Measurements from ENCODE around the gene EEIG2.
"Not testable (repeated sequence)": the region's sequence is repeated elsewhere in the genome, so short reads cannot be mapped to it uniquely, and the experiment has no call there.

Gene EEIG2

DNA sequence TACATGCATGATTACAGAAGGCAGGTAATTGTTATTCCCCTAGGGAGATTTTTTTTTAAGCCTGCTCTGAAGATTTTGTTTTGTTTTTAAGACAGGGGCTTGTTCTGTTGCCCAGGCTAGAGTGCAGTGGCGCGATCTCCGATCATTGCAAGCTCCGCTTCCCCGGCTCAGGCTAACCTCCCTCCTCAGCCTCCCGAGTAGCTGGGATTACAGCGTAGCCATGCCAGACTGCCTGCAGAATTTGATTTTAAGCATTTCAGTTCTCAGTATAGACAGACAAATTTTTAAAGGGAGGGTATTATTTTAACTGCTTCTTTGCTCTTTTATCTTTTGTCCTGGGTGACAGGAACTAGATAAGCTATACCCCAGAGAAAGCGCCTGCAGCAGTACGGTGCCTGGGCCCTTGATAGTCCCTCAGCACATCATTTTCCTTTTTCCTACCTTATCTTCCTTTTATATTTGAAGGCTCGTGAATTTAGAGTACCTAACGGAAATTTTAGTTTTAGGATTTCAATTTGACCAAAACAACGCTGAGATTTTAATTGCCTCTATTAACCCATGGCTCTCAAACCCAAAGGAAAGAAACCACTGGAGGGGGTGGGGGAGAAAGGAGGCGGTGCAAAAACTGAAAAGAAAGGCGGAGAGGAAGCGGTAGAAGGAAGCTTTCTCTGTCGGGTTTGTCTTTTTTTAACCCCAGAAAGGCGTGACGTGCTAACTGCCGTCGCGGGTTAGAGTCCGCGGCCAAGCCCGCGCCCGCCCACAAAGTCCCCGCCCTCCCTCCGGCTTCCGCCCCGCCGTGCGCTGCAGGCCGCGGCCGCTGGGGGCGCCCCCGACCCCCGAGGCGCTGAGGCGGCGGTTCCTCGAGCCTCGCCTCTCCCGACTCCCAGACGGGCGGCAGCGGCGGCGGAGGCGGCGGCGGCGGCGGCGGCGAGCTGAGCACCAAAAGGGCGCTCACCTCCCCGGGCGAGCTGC, at the start of gene EEIG2:
Gene EEIG2 (plus strand): TSS at position 886 of the 972 bp plus-strand sequence. CDS start 329 bp downstream, outside the sequence.
- peaks cover 34% of the 10 kb centered on the region for H3K4me1 ChIP-seq
- in situ Hi-C loops (cut with MboI; ENCODE audit: low sequenced_read_pairs), result no loop called here
- no peaks in the 10 kb centered on the region for H3K9me3 ChIP-seq

DNA sequence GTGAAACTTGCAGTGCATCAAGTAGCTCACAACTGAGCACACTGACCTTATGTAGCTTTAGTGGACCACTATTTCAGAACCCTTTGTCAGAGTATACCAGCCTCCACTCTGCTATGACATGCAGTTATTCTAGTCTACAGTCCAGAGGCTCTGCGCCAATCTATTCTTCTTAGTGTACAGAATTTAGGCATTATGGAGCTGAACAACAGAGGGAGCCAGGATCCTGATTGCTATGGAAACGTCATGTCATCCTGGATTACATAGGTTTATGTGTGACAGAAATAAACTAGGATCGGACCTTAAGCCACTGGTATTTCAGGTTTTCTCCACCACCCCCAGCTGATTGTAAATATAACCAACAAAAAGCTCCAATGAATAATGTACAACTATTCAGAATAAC, 48.1 kb upstream of the EEIG2 start:
- in situ Hi-C loops (cut with MboI; ENCODE audit: low sequenced_read_pairs), result no loop called here
- no peaks in the 10 kb centered on the region for H3K27me3 ChIP-seq (ENCODE audit: low read depth)
- no peak for DNase-seq (ENCODE audit: low spot score in 2 of 2)
- H3K4me3 ChIP-seq, result no peak overlapping the region
- no peaks in the 10 kb centered on the region for H3K9me3 ChIP-seq
- H3K36me3 ChIP-seq (replicated peaks), result no peaks in the 10 kb centered on the region
- H3K4me1 ChIP-seq, result peaks cover 4% of the 10 kb centered on the region

More for the DNA sequence above, at the start of gene EEIG2:
- Histone ChIP-seq H3K36me3 (replicated peaks) (no peaks in the 10 kb centered on the region), H3K4me3 (peak within 1 kb of the TSS; percentile 53), H3K27me3 (ENCODE audit: low read depth) (no peaks in the 10 kb centered on the region)
- peak; percentile 91 to 94 for DNase-seq (ENCODE audit: low spot score in 2 of 2)

- no peaks in the 10 kb centered on the region for H3K36me3 ChIP-seq (replicated peaks)
- H3K4me3 ChIP-seq, result no peak overlapping the region
- no peaks in the 10 kb centered on the region for H3K27me3 ChIP-seq (ENCODE audit: low read depth)
- DNase-seq (ENCODE audit: low spot score in 2 of 2), result peak in 1 of 2 experiments; percentile 55
- in situ Hi-C loops (cut with MboI; ENCODE audit: low sequenced_read_pairs), result no loop called here
- H3K9me3 ChIP-seq, result no peaks in the 10 kb centered on the region
- H3K4me1 ChIP-seq, result peaks cover 10% of the 10 kb centered on the region
Measured at GRCh38 chr1:108512239-108513043, 47.5 kb upstream of the EEIG2 start.

- H3K27me3 ChIP-seq (ENCODE audit: low read depth), result no peaks in the 10 kb centered on the region
- peaks cover 16% of the 10 kb centered on the region for H3K4me1 ChIP-seq
- in situ Hi-C loops (cut with MboI; ENCODE audit: low sequenced_read_pairs), result no loop called here
- no peak for DNase-seq (ENCODE audit: low spot score in 2 of 2)
- no peaks in the 10 kb centered on the region for H3K36me3 ChIP-seq (replicated peaks)
- no peaks in the 10 kb centered on the region for H3K9me3 ChIP-seq
- no peak overlapping the region for H3K4me3 ChIP-seq
Measured at GRCh38 chr1:108513044-108513415, 46.9 kb upstream of the EEIG2 start.

DNA sequence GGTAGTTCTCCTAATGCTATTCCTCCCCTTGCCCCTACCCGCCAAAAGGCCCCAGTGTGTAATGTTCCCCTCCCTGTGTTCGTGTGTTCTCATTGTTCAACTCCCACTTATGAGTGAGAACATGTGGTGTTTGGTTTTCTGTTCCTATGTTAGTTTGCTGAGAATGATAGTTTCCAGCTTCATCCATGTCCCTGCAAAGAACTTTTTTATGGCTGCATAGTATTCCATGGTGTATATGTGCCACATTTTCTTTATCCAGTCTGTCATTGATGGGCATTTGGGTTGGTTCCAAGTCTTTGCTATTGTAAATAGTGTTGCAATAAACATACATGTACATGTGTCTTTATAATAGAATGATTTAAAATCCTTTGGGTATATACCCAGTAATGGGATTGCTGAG, 46.0 kb upstream of the EEIG2 start:
- DNase-seq (ENCODE audit: low spot score in 2 of 2); H3K9me3 ChIP-seq; in situ Hi-C loops (cut with MboI; ENCODE audit: low sequenced_read_pairs); H3K36me3 ChIP-seq (replicated peaks); H3K27me3 ChIP-seq (ENCODE audit: low read depth); H3K4me3 ChIP-seq: not testable (repeated sequence)
- peaks cover 20% of the 10 kb centered on the region for H3K4me1 ChIP-seq

DNA sequence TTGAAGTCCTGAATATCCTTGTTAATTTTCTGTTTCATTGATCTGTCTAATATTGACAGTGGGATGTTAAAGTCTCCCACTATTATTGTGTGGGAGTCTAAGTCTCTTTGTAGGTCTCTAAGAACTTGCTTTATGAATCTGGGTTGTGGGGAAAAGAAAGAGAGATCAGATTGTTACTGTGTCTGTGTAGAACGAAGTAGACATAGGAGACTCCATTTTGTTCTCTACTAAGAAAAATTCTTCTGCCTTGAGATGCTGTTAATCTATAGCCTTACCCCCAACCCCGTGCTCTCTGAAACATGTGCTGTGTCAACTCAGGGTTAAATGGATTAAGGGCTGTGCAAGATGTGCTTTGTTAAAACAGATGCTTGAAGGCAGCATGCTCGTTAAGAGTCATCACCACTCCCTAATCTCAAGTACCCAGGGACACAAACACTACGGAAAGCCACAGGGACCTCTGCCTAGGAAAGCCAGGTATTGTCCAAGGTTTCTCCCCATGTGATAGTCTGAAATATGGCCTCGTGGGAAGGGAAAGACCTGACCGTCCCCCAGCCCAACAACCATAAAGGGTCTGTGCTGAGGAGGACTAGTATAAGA, 42.5 kb upstream of the EEIG2 start:
- H3K4me3 ChIP-seq; in situ Hi-C loops (cut with MboI; ENCODE audit: low sequenced_read_pairs); H3K9me3 ChIP-seq; DNase-seq (ENCODE audit: low spot score in 2 of 2); H3K27me3 ChIP-seq (ENCODE audit: low read depth); H3K36me3 ChIP-seq (replicated peaks): not testable (repeated sequence)
- peaks cover 20% of the 10 kb centered on the region for H3K4me1 ChIP-seq

- Histone ChIP-seq H3K4me3 (no peak overlapping the region), H3K27me3 (ENCODE audit: low read depth) (no peaks in the 10 kb centered on the region), H3K36me3 (replicated peaks) (no peaks in the 10 kb centered on the region), H3K9me3 (no peaks in the 10 kb centered on the region), H3K4me1 (peaks cover 15% of the 10 kb centered on the region)
- DNase-seq (ENCODE audit: low spot score in 2 of 2), result no peak
- in situ Hi-C loops (cut with MboI; ENCODE audit: low sequenced_read_pairs), result no loop called here
Measured at GRCh38 chr1:108521990-108522393, 37.9 kb upstream of the EEIG2 start.

DNA sequence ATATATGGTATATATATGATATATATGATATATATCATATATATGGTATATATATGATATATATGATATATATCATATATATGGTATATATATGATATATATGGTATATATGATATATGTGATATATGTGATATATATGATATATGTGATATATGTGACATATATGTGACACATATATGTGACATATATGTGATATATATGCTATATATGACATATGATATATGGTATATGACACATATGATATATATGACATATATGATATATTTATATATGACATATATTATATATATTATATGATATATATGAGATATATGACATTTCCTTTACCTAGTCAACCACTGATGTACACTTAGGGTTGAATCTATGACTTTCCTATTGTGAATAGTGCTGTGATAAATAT, 36.1 kb upstream of the EEIG2 start:
- Histone ChIP-seq H3K4me1 (no peaks in the 10 kb centered on the region), H3K9me3 (no peaks in the 10 kb centered on the region), H3K4me3 (no peak overlapping the region), H3K36me3 (replicated peaks) (no peaks in the 10 kb centered on the region), H3K27me3 (ENCODE audit: low read depth) (no peaks in the 10 kb centered on the region)
- no peak for DNase-seq (ENCODE audit: low spot score in 2 of 2)
- in situ Hi-C loops (cut with MboI; ENCODE audit: low sequenced_read_pairs), result no loop called here

DNA sequence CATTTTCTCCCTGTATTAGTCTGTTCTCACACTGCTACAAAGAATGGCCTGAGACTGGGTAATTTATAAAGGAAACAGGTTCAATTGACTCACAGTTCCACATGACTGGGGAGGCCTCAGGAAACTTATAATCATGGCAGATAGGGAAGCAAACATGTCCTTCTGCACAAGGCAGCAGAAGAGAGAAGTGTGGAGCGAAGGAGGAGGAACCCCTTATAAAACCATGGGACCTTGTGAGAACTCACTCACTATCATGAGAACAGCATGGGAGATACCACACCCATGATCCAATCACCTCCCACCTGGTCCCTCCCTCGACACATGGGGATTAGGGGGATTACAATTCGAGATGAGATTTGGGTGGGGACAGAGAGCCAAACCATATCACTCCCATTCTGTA, 35.2 kb upstream of the EEIG2 start:
- Histone ChIP-seq H3K9me3 (no peaks in the 10 kb centered on the region), H3K4me1 (no peaks in the 10 kb centered on the region), H3K36me3 (replicated peaks) (no peaks in the 10 kb centered on the region), H3K4me3 (no peak overlapping the region), H3K27me3 (ENCODE audit: low read depth) (no peaks in the 10 kb centered on the region)
- in situ Hi-C loops (cut with MboI; ENCODE audit: low sequenced_read_pairs), result no loop called here
- no peak for DNase-seq (ENCODE audit: low spot score in 2 of 2)

DNA sequence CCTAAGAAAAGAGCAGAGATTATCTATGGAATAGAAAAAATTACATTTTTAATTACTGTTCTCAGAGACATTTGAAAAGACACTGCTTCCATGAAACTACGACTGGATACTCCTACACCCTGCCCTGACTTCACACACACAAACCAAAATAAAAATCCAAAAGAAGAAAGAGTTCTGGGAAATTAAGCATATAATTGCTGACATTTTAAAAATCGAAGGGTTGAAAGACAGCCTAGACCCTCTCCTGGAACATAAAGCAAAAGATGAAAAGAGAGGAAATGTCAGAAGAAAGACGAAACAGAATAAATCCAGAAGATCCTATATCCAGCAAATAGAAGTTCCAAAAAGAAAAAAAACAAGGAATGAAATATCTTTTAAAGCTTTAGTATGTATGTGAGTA, 32.8 kb upstream of the EEIG2 start:
- H3K36me3 ChIP-seq (replicated peaks), result no peaks in the 10 kb centered on the region
- no peak overlapping the region for H3K4me3 ChIP-seq
- no peaks in the 10 kb centered on the region for H3K9me3 ChIP-seq
- H3K4me1 ChIP-seq, result no peaks in the 10 kb centered on the region
- DNase-seq (ENCODE audit: low spot score in 2 of 2), result no peak
- in situ Hi-C loops (cut with MboI; ENCODE audit: low sequenced_read_pairs), result no loop called here
- no peaks in the 10 kb centered on the region for H3K27me3 ChIP-seq (ENCODE audit: low read depth)

DNA sequence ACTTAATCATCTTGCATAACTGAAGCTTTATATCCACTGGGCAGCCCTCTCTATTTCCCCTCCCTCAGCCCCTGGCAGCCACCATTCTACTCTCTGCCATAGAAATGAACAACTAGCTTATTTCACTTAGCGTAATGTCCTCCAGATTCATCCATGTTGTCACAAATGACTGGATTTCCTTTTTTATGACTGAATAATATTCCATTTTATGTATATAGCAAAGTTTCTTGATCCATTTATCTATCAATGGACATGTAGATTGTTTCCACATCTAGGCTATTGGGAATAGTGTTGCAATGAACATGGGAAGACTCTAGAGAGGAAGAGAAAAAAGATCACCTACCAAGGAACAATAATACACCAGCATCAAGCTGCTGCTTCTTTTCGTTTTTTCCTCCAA, 32.1 kb upstream of the EEIG2 start:
- H3K9me3 ChIP-seq, result no peaks in the 10 kb centered on the region
- in situ Hi-C loops (cut with MboI; ENCODE audit: low sequenced_read_pairs), result no loop called here
- H3K4me1 ChIP-seq, result no peaks in the 10 kb centered on the region; the same call in 1 of the 2 replicates
- H3K27me3 ChIP-seq (ENCODE audit: low read depth), result no peaks in the 10 kb centered on the region
- no peaks in the 10 kb centered on the region for H3K36me3 ChIP-seq (replicated peaks)
- no peak for DNase-seq (ENCODE audit: low spot score in 2 of 2)
- no peak overlapping the region for H3K4me3 ChIP-seq

- H3K27me3 ChIP-seq (ENCODE audit: low read depth), result no peaks in the 10 kb centered on the region
- peaks cover 6% of the 10 kb centered on the region for H3K4me1 ChIP-seq
- in situ Hi-C loops (cut with MboI; ENCODE audit: low sequenced_read_pairs), result no loop called here
- no peaks in the 10 kb centered on the region for H3K36me3 ChIP-seq (replicated peaks)
- H3K4me3 ChIP-seq, result no peak overlapping the region
- no peaks in the 10 kb centered on the region for H3K9me3 ChIP-seq
- DNase-seq (ENCODE audit: low spot score in 2 of 2), result no peak
Measured at GRCh38 chr1:108531444-108531843, 28.5 kb upstream of the EEIG2 start.

- no peak for DNase-seq (ENCODE audit: low spot score in 2 of 2)
- no peaks in the 10 kb centered on the region for H3K9me3 ChIP-seq
- H3K36me3 ChIP-seq (replicated peaks), result no peaks in the 10 kb centered on the region
- H3K4me1 ChIP-seq, result peaks cover 6% of the 10 kb centered on the region
- in situ Hi-C loops (cut with MboI; ENCODE audit: low sequenced_read_pairs), result no loop called here
- no peaks in the 10 kb centered on the region for H3K27me3 ChIP-seq (ENCODE audit: low read depth)
- no peak overlapping the region for H3K4me3 ChIP-seq
Measured at GRCh38 chr1:108532730-108533129, 27.2 kb upstream of the EEIG2 start.
